ENCODE results near the gene TPK1.
"Not testable (repeated sequence)": the region's sequence is repeated elsewhere in the genome, so short reads cannot be mapped to it uniquely, and the experiment has no call there.

Gene TPK1

DNA sequence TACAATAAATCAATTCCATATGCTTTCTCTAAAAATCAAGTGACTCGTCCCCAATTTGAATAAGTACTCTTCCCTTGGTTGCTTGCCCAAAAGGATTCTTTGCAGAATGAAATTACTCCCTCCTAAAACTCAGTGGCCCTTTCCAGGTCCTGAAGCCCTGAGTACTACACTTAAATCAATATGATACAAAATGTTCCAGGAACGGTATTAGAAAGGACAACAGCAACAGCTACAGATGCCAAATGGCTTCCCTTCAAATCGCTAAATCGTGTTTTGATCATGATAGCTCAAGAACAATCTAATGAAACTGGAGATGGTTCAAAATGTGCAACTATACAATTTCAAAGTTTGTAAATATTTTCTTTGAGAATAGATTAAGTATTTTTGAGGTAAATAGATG lies 59.4 kb downstream of the TPK1 start:
- DNase-seq, result no peak

DNA sequence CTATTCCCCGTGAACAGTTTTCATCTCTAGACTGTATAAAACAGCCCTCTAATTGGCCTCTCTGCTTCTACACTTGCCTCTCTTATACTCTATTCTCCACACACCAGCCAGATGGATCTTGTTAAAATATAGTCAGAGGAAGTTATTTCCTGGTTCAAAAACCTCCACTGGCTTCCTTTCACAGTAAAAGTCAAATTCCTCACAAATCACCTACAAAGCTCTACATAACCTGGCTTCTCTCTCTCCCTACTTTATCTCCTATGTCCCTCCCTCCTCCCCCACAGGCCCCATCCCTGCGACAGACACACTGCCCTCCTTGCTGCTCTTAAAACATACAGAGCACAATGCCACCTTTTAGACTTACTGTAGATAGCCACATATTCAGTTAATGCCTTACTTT lies 60.1 kb downstream of the TPK1 start:
- no peak for DNase-seq

- DNase-seq, result no peak
These were observed 63.9 kb downstream of the TPK1 start for GRCh38 chr7:144771927-144772326.

- no peak for DNase-seq
These were observed 64.7 kb downstream of the TPK1 start for GRCh38 chr7:144771174-144771573.

DNA sequence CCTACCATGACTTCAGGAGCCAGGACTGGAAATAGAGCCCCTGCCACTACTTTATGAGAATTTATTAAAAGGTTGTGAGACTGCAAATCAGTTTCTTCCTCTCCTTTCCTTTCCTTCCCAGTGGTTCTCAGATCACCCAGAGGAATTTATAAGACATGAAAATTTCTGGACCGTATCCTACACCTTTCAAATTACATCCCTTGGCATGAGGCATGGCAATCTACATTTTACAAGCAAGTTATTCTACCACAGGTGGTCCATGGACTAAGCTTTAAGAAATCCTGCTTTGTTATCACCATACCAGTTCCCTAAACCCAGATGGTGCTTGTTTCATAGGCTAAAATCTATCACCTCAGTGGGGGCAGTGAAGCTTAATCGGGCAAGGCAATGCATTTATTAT lies 66.5 kb downstream of the TPK1 start:
- no peak for DNase-seq

GRCh38 chr7:144768633-144769032 lies 67.2 kb downstream of the TPK1 start:
- DNase-seq, result no peak

DNA sequence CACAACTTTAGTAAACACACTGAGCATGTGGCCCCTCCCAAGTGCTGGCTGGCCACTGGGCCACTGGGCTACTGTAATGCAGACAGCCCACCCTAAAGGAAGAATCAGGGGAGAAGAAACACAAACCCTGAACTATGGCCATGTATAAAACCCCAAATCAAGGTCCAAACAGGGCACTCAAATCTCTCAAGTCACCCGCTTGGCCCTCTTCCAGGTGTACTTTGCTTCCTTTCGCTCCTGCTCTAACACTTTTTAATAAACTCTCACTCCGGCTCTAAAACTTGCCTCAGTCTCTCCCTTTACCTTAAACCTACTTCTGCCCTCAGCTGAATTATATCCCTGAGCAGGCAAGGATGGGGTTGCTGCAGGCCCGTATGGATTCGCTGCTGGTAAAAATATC lies 72.6 kb downstream of the TPK1 start:
- no peak for DNase-seq

DNA sequence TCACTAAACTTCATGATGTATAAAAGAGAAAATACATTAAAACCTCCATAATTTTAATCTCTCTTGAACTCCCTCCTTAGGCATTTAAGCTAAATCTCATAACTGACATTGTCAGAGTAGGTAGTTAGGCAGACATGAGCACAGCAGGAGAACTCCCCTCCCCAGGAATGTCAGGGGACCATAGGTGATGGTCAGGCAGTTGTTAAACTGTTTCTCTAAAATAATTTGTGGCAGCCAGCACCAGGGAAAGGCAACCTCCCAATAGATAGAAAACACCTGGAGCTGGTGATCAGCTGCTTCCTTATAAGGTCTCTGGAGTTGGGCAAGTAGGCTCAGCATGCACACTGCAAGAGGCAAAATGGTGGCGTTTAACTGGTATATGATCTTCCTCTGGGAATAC lies 73.0 kb downstream of the TPK1 start:
- no peak for DNase-seq

- no peak for DNase-seq
These were observed 74.4 kb downstream of the TPK1 start for GRCh38 chr7:144761493-144761892.

DNA sequence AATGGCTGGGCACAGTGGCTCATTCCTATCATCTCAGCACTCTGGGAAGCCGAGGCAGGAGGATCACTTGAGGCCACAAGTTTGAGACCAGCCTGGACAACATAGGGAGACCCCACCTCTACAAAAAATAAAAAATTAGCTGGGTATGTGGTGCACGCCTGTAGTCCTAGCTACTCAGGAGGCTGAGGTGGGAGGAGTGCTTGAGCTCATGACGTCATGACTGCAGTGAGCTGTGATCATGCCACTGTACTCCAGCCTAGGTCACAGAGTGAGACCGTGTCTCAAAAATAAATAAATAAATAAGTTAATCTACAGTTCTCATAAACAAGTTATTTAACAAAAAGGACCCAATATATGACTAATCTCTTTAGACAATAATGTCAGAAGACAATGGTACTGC lies 76.2 kb downstream of the TPK1 start:
- DNase-seq, result no peak

DNA sequence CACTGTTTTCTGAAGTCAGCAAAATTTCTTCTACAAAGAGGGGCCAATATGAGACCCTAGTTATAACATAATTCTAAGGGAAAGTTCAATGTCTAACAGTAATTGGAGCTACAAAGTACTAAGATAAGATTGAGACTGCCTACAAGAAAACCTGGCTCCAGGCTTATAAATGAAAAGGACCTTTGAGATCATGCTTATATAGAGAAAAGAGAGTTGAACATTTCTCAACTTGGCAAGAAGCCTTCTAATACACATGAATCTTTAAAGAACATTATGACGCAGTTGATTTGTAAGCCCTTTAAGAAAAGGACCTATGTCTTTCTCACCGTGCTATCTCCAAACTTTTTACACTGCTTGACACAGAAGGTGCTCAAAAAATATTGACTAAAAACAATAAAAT lies 87.9 kb downstream of the TPK1 start:
- DNase-seq, result no peak

DNA sequence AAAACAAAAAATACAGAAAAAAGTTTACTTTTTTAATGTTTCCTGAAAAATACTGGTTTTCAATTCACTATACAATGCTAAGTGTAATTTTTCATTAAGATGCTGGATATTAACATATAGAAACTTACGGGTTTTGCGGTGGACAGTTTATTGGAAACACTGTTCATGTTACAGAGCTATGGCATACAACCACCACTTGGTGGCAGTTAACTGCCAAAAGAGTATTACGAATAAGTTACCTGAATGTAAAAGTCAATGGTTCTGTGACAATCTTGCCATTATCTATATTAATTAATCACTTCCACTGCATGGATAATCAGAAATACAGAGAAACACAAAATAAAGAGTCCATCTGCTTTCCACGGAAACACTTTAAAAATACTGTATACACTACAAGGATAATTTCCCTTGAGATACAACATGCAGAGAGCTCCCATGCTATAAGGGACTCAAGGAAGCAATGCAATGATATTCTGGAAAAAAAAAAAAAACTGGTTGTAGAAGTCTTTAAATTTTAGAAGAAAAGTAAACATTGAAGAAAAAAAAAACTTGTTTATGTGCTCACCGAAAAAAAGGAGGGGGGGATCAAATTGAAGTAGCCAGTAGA lies 97.0 kb downstream of the TPK1 start:
- no peak for DNase-seq

DNA sequence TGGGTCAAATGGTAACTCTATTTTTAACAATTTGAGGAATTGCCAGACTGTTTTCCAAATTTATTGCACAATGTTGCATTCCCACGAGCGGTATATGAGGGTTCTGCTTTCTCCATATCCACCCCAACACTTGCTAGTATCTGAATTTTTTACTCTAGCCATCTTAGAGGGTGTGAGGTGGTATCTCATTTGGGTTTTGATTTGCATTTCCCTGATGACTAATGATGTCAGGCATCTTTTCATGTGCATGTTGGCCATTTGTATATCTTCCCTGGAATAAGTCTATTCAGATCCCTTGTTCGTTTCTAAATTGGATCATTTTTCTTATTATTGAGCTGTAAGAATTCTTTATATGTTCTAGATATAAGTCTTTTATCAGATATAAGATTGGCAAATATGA lies 97.7 kb downstream of the TPK1 start:
- no peak for DNase-seq

DNA sequence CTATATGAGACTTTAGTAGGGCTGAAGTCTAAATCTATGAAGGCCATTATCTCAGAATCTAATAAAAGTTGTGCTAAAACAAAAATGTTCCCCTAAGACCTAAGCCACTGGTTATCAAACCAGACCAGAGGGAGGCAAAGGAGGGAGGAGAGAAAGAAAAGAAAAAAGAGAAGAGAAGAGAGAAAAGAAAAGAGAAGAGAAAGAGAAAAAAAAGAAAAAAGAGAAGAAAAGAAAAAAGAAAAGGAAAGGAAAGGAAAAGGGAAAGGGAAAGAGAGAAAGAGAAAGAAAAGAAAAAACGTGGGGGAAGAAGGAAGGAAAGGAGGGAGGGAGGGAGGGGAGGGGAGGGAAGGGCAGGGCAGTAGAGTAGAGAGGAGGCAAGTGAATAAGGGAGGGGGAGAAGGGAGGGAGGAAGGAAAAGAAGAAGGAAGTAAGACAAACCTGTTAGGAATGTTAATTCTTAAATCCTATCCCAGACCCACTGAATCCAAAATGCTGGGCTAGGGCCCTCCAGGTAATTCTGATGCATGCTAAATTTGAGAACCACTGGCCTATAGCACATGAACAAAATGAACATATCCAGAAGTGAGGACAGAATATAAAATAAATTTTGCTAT lies 98.9 kb downstream of the TPK1 start:
- no peak for DNase-seq

GRCh38 chr7:144735505-144736276 lies 100.2 kb downstream of the TPK1 start:
- no peak for DNase-seq

DNA sequence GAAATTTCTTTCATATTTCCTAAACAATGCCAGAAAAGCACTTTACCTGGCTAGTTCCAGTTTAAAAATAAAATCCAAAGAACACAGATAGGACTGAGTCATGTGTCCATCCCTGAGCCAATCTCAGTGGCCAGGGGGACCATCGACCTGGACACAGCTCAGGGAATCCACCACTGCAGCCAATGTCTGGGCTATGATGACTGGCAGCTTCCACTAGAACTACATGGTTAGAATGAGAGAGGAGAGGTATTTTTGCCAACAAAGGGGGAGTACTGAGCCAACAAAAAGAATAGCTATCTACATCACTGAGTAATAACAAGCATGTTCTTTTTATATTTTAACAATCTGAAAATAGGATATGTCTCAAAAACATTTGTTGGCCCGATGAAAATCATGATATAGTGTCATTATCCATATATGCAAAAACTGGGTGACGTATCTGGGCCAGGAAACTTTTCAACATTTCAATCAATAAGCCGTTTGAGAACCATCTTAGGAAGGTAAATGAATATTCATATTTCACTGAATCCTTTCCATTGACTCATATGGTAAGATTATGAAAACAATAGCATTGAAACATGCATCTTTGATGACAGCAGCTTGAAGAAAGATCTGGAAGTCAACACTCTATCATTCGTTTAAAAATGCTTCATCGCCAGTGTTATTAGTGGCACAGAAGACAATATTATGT lies 104.0 kb downstream of the TPK1 start:
- DNase-seq, result no peak

GRCh38 chr7:144730224-144730623 lies 105.6 kb downstream of the TPK1 start:
- no peak for DNase-seq

GRCh38 chr7:144729226-144729625 lies 106.6 kb downstream of the TPK1 start:
- no peak for DNase-seq

DNA sequence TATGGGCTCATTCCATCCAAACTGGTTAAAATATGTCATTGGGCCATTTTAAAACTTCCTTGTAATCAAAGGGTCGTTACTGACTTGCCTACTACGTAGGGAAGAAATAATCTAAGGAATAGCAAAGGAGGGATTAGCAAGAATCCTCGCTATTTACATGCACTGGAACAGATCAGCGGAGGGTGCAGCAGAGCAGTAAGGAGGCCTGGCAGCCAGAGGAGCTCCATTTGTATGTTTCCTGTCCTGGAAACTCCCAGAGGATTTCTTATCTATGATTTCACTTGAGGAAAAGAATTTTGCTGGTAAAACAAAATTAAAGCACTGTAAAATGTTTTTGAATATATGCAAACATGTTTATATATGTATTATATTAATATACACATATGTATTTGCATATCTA lies 107.3 kb downstream of the TPK1 start:
- DNase-seq, result no peak

GRCh38 chr7:144726840-144727239 lies 109.0 kb downstream of the TPK1 start:
- DNase-seq, result not testable (repeated sequence)

DNA sequence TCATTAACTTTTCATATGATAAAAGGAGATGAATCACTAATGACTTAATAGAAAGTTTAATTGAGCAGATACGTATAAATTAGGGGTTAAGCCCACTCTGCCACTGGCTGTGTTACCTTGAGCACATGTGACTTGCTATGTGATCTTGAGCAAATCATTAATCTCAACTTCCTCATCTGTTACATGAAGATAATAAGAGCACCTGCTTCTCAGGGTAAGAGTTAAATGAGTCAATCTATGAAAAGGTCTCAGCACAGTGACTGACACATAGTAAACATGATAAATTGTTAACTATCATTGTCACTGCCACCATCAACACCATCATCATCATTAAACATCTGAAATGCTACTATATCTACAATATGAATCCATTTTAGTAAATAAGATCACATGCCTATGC lies 110.8 kb downstream of the TPK1 start:
- DNase-seq, result no peak

DNA sequence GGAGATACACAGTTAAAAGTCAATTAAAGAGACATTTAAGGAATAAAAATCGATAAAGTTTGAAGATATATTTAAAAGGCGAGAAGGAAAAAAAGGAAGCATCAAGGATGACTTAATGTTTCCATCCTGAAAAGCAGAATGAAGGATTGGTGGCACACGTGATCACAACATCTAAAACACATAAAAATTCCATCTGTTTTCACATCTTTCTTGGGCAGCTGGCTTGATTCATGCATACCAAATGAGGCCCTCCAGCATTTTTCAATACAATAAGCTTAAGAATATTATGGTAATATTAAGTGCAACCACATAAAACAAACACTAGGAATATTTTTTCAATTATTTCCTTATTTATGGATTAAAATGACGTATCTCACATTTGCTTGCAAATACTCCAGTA lies 112.6 kb downstream of the TPK1 start:
- no peak for DNase-seq

DNA sequence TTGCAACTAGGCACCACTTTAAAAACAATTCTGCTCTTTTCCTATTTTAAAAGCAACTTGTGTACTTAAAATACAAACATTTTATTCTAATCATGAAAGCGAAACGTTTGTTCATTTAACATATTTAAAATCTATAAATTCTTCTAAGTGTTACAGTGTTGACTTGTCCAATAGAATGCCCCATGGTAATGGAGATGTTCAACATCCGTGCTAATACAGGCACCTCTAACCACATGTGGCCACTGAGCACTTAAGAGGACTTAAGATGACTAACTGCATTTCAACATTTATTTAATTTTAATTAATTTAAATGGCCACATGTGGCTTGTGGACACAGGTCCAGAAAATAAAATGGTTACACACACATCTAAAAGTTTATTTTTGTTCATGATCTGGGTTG lies 115.1 kb downstream of the TPK1 start:
- no peak for DNase-seq

DNA sequence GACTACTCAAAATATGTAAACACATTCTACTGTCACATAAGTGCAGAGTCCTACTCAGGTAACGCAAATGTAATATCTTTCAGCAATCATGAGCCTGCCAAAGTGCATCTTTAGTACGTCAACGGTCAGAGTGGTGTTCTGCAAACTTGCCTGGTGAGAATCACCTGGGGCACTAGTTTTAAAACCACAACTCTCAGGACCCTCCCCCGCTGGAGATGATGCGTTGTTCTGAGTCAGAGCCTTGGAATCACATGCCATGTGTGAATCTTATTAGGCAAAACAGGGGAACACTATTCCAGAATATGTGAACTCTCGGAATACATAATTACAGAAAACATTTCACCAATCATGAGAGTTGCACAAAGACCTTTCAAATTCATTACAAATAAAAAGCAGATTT lies 115.7 kb downstream of the TPK1 start:
- DNase-seq, result no peak
